WTC11 (cell line): ENCODE measurements around the gene ARHGAP22. TPM values are rescaled to one million over a fixed set of nuclear protein-coding genes. Genes with fewer than 3 reads are reported as not detected.

Experiments used
- ATAC-seq: fragments of 200-7000 bp; cut with Tn5 transposase; 2 replicates; pipeline ENCODE4 v1.10.0; 2021; ENCODE audit warnings: mild to moderate bottlenecking, moderate library complexity
- CTCF ChIA-PET: fragments of 300-600 bp; sonication (Branson Sonifier 250); formaldehyde crosslinking; loops from one replicate; lab custom pipeline; 2021; ENCODE audit warnings: antibody characterized with exemption; lab: Charles Lee
- POLR2A ChIA-PET: fragments of 350-600 bp; sonication (Branson Sonifier 250); formaldehyde crosslinking; loops from one replicate; lab custom pipeline; 2021; ENCODE audit warnings: antibody characterized with exemption; lab: Charles Lee
- DNase-seq: peaks from one replicate; pipeline ENCODE4 v3.0.0; 2021; ENCODE audit warnings: low spot score
- H3K27ac Mint-ChIP-seq: 2 replicates; pipeline ENCODE4 v1.8.0; 2021; ENCODE audit warnings: mixed read lengths
- H3K27me3 Mint-ChIP-seq: 2 replicates; pipeline ENCODE4 v1.8.0; 2021; ENCODE audit warnings: low read depth, mild to moderate bottlenecking, moderate library complexity, mixed read lengths
- H3K36me3 Mint-ChIP-seq: 2 replicates; pipeline ENCODE4 v1.8.0; 2021; ENCODE audit warnings: mixed read lengths
- H3K4me1 Mint-ChIP-seq: 2 replicates; pipeline ENCODE4 v1.8.0; 2022; ENCODE audit warnings: mixed read lengths
- H3K4me3 Mint-ChIP-seq: 2 replicates; pipeline ENCODE4 v1.8.0; 2021; ENCODE audit warnings: mild to moderate bottlenecking, moderate library complexity, mixed read lengths
- H3K9me3 Mint-ChIP-seq: 2 replicates; pipeline ENCODE4 v1.8.0; 2021; ENCODE audit warnings: mixed read lengths
- GTF2I ChIP-seq: fragments of 250-450 bp; sonication (Bioruptor Pico); conservative IDR thresholded peaks from 2 replicates; pipeline ENCODE4 v1.4.0; 2021; ENCODE audit warnings: mild to moderate bottlenecking
- MXD4 ChIP-seq: fragments of 250-450 bp; sonication (Bioruptor Pico); IDR thresholded peaks from 2 replicates; pipeline ENCODE4 v1.8.0; 2021; ENCODE audit warnings: mild to moderate bottlenecking, moderate library complexity, borderline replicate concordance
- NFYB ChIP-seq: sonication (generic); formaldehyde crosslinking; conservative IDR thresholded peaks from 2 replicates; pipeline ENCODE4 v1.8.0; 2022; ENCODE audit warnings: low read depth, missing genetic modification reagents
- SOX15 ChIP-seq: fragments of 250-450 bp; sonication (Bioruptor Pico); IDR thresholded peaks from 2 replicates; pipeline ENCODE4 v1.9.0; 2021; ENCODE audit warnings: mild to moderate bottlenecking
- TEAD1 ChIP-seq: sonication (generic); formaldehyde crosslinking; IDR thresholded peaks from 2 replicates; pipeline ENCODE4 v1.8.0; 2022; ENCODE audit warnings: mild to moderate bottlenecking, missing genetic modification reagents
- ZNF121 ChIP-seq: sonication (generic); formaldehyde crosslinking; IDR thresholded peaks from 2 replicates; pipeline ENCODE4 v1.8.0; 2023; ENCODE audit warnings: missing genetic modification reagents
- ZNF423 ChIP-seq: fragments of 250-450 bp; sonication (Bioruptor Pico); IDR thresholded peaks from 2 replicates; pipeline ENCODE4 v2.1.2; 2022; ENCODE audit warnings: mild to moderate bottlenecking, moderate library complexity
- ZNF671 ChIP-seq: fragments of 250-450 bp; sonication (Bioruptor Pico); IDR thresholded peaks from 2 replicates; pipeline ENCODE4 v1.8.0; 2021; ENCODE audit warnings: mild to moderate bottlenecking
- total RNA-seq: library from RNA; stranded (reverse); gene quantifications from 3 replicates; pipeline ENCODE4 v1.2.3, GENCODE V29; 2021
- TF ChIP-seq, protein P1 (sequence below): fragments of 250-450 bp; sonication (Bioruptor Pico); IDR thresholded peaks from 2 replicates; pipeline ENCODE4 v2.1.2; 2022; ENCODE audit warnings: mild to moderate bottlenecking, moderate library complexity
- TF ChIP-seq, protein P2 (sequence below): fragments of 250-450 bp; sonication (Bioruptor Pico); IDR thresholded peaks from 2 replicates; pipeline ENCODE4 v1.8.0; 2021; ENCODE audit warnings: mild to moderate bottlenecking
- TF ChIP-seq, protein P3 (sequence below): sonication (generic); formaldehyde crosslinking; IDR thresholded peaks from 2 replicates; pipeline ENCODE4 v1.8.0; 2022; ENCODE audit warnings: mild to moderate bottlenecking, missing genetic modification reagents
- TF ChIP-seq, protein P4 (sequence below): sonication (generic); formaldehyde crosslinking; conservative IDR thresholded peaks from 2 replicates; pipeline ENCODE4 v1.8.1; 2022; ENCODE audit warnings: mild to moderate bottlenecking, missing genetic modification reagents
- TF ChIP-seq, protein P5 (sequence below): sonication (generic); formaldehyde crosslinking; IDR thresholded peaks from 2 replicates; pipeline ENCODE4 v1.8.0; 2022; ENCODE audit warnings: mild to moderate bottlenecking, missing genetic modification reagents
- TF ChIP-seq, protein P6 (sequence below): sonication (generic); formaldehyde crosslinking; IDR thresholded peaks from 2 replicates; pipeline ENCODE4 v1.8.0; 2022; ENCODE audit warnings: mild to moderate bottlenecking, missing genetic modification reagents
- TF ChIP-seq, protein P7 (sequence below): sonication (generic); formaldehyde crosslinking; IDR thresholded peaks from 2 replicates; pipeline ENCODE4 v1.8.0; 2023; ENCODE audit warnings: mild to moderate bottlenecking, missing genetic modification reagents

The ARHGAP22 gene
- total RNA-seq, 1 experiment from 2014 or later, result 8.6 TPM

DNA sequence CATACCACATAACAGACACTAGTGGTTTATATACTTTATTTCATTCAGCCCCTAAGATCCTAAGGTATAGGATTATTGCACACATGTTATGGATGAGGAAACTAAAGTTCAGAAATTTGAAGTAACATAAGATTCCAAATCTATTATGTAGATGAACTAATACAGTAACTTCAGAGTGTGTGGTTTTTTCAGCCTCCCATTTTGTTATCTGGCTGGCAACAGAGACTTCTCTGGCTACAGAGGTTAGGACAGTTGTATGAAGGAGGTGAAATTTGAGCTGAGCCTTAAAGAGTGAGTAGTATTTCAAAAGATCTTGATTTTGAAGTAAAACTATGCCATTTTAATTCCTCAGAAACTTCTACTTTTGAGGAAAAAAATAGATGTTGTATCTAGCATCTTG, 173.0 kb downstream of the ARHGAP22 start (continued):
- TF ChIP-seq, protein P1, sequence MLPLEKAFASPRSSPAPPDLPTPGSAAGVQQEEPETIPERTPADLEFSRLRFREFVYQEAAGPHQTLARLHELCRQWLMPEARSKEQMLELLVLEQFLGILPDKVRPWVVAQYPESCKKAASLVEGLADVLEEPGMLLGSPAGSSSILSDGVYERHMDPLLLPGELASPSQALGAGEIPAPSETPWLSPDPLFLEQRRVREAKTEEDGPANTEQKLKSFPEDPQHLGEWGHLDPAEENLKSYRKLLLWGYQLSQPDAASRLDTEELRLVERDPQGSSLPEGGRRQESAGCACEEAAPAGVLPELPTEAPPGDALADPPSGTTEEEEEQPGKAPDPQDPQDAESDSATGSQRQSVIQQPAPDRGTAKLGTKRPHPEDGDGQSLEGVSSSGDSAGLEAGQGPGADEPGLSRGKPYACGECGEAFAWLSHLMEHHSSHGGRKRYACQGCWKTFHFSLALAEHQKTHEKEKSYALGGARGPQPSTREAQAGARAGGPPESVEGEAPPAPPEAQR (CRISPR knock-in tag), result no peak
- no peak for TF ChIP-seq NFYB (CRISPR knock-in tag)
- no peak for TF ChIP-seq GTF2I
- TF ChIP-seq ZNF671 (CRISPR knock-in tag), result no peak
- TF ChIP-seq, protein P2, sequence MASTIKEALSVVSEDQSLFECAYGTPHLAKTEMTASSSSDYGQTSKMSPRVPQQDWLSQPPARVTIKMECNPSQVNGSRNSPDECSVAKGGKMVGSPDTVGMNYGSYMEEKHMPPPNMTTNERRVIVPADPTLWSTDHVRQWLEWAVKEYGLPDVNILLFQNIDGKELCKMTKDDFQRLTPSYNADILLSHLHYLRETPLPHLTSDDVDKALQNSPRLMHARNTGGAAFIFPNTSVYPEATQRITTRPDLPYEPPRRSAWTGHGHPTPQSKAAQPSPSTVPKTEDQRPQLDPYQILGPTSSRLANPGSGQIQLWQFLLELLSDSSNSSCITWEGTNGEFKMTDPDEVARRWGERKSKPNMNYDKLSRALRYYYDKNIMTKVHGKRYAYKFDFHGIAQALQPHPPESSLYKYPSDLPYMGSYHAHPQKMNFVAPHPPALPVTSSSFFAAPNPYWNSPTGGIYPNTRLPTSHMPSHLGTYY (CRISPR knock-in tag), result no peak
- TF ChIP-seq ZNF121 (CRISPR knock-in tag), result no peak
- TF ChIP-seq, all 79 proteins: peak for 0

DNA sequence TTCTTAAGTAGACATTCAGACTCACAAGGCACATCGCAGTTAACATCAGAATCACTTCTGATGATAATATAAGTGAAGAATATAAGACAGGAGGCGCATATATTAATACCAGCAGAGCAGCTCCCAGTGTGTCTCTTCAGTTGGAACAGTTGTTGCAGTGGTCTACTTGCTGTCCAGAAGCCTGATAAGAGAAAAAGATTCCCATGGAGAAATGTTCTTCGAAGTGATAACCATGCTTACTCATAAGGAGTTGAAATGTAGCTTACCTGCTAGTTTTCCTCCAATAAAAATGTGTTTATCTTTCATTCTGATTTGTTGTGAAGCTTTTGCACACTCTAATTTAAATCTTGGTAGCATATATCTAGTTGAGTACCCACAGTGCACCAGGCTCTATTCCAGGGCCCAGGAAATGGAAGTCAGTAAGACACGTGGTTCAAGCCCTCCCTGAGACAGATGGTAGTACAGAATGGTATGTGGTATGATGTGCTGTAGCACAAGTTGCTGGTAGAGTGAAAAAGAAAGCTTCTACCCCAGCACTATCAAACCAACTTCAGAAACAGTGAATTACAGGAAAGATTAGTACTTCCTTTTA, 174.4 kb downstream of the ARHGAP22 start:
- H3K27ac Mint-ChIP-seq, result no peak overlapping the region
- no peak overlapping the region for H3K4me3 Mint-ChIP-seq
- DNase-seq (no peak), ATAC-seq (no peak)
- no peaks in the 10 kb centered on the region for H3K9me3 Mint-ChIP-seq
- H3K27me3 Mint-ChIP-seq, result no peaks in the 10 kb centered on the region
- TF ChIP-seq, protein P3, sequence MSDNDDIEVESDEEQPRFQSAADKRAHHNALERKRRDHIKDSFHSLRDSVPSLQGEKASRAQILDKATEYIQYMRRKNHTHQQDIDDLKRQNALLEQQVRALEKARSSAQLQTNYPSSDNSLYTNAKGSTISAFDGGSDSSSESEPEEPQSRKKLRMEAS (CRISPR knock-in tag), result no peak
- TF ChIP-seq, protein P1 (CRISPR knock-in tag), result no peak
- TF ChIP-seq MXD4 (CRISPR knock-in tag), result no peak
- TF ChIP-seq TEAD1 (CRISPR knock-in tag), result no peak
- TF ChIP-seq, protein P4, sequence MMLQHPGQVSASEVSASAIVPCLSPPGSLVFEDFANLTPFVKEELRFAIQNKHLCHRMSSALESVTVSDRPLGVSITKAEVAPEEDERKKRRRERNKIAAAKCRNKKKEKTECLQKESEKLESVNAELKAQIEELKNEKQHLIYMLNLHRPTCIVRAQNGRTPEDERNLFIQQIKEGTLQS, result no peak
- no peak for TF ChIP-seq GTF2I
- TF ChIP-seq SOX15 (CRISPR knock-in tag), result no peak
- no peak for TF ChIP-seq ZNF423
- TF ChIP-seq, protein P5, sequence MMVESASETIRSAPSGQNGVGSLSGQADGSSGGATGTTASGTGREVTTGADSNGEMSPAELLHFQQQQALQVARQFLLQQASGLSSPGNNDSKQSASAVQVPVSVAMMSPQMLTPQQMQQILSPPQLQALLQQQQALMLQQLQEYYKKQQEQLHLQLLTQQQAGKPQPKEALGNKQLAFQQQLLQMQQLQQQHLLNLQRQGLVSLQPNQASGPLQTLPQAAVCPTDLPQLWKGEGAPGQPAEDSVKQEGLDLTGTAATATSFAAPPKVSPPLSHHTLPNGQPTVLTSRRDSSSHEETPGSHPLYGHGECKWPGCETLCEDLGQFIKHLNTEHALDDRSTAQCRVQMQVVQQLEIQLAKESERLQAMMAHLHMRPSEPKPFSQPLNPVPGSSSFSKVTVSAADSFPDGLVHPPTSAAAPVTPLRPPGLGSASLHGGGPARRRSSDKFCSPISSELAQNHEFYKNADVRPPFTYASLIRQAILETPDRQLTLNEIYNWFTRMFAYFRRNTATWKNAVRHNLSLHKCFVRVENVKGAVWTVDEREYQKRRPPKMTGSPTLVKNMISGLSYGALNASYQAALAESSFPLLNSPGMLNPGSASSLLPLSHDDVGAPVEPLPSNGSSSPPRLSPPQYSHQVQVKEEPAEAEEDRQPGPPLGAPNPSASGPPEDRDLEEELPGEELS (CRISPR knock-in tag), result no peak
- TF ChIP-seq, protein P6, sequence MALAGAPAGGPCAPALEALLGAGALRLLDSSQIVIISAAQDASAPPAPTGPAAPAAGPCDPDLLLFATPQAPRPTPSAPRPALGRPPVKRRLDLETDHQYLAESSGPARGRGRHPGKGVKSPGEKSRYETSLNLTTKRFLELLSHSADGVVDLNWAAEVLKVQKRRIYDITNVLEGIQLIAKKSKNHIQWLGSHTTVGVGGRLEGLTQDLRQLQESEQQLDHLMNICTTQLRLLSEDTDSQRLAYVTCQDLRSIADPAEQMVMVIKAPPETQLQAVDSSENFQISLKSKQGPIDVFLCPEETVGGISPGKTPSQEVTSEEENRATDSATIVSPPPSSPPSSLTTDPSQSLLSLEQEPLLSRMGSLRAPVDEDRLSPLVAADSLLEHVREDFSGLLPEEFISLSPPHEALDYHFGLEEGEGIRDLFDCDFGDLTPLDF, result no peak
- TF ChIP-seq, protein P7, sequence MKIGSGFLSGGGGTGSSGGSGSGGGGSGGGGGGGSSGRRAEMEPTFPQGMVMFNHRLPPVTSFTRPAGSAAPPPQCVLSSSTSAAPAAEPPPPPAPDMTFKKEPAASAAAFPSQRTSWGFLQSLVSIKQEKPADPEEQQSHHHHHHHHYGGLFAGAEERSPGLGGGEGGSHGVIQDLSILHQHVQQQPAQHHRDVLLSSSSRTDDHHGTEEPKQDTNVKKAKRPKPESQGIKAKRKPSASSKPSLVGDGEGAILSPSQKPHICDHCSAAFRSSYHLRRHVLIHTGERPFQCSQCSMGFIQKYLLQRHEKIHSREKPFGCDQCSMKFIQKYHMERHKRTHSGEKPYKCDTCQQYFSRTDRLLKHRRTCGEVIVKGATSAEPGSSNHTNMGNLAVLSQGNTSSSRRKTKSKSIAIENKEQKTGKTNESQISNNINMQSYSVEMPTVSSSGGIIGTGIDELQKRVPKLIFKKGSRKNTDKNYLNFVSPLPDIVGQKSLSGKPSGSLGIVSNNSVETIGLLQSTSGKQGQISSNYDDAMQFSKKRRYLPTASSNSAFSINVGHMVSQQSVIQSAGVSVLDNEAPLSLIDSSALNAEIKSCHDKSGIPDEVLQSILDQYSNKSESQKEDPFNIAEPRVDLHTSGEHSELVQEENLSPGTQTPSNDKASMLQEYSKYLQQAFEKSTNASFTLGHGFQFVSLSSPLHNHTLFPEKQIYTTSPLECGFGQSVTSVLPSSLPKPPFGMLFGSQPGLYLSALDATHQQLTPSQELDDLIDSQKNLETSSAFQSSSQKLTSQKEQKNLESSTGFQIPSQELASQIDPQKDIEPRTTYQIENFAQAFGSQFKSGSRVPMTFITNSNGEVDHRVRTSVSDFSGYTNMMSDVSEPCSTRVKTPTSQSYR (CRISPR knock-in tag), result no peak
- ChIA-PET POLR2A (no interaction called here), CTCF (no interaction called here)
- H3K36me3 Mint-ChIP-seq, result peaks cover 6% of the 10 kb centered on the region; the same call in 1 of the 2 replicates
- no peaks in the 10 kb centered on the region for H3K4me1 Mint-ChIP-seq
